GM23338 (cell line): ENCODE results near the gene ROS1. TPM values are rescaled to one million over a fixed set of nuclear protein-coding genes. Genes with fewer than 3 reads are reported as not detected.
A peak's percentile ranks its signal among the peaks of the same experiment; 100 is the strongest.

Experiments used
- ATAC-seq: fragments of 200-7000 bp; cut with Tn5 transposase; 3 replicates; pipeline ENCODE4 v1.9.1; 2020
- DNase-seq: peaks from one replicate; pipeline ENCODE4 v3.0.0-alpha.2; 2015; ENCODE audit warnings: low spot score
- H2AFZ ChIP-seq: fragments of 200-600 bp; sonication (generic); 2 replicates; pipeline ENCODE4 v1.8.0; 2016; ENCODE audit warnings: antibody characterized with exemption, mild to moderate bottlenecking, moderate library complexity
- H3F3A ChIP-seq: fragments of 200-600 bp; sonication (generic); replicated peaks from 2 replicates; pipeline ENCODE4 v1.8.0; 2017; ENCODE audit warnings: antibody characterized with exemption, mixed run types, low read depth
- H3K27ac ChIP-seq: fragments of 200-600 bp; sonication (generic); 2 replicates; pipeline ENCODE4 v1.6.1; 2016; ENCODE audit warnings: low read depth
- H3K27me3 ChIP-seq: fragments of 200-600 bp; sonication (generic); 2 replicates; pipeline ENCODE4 v1.8.0; 2016; ENCODE audit warnings: mild to moderate bottlenecking, mixed run types, moderate library complexity; ENCODE audit not compliant: insufficient read depth
- H3K36me3 ChIP-seq: fragments of 200-600 bp; sonication (generic); 2 replicates; pipeline ENCODE4 v1.8.0; 2016; ENCODE audit warnings: mild to moderate bottlenecking; ENCODE audit not compliant: insufficient read depth
- H3K4me1 ChIP-seq: fragments of 200-600 bp; sonication (generic); 2 replicates; pipeline ENCODE4 v1.8.0; 2016; ENCODE audit warnings: mild to moderate bottlenecking, moderate library complexity; ENCODE audit not compliant: insufficient read depth
- H3K4me2 ChIP-seq: fragments of 200-600 bp; sonication (generic); 2 replicates; pipeline ENCODE4 v1.7.1; 2017; ENCODE audit warnings: mixed run types
- H3K4me3 ChIP-seq: fragments of 200-600 bp; sonication (generic); 2 replicates; pipeline ENCODE4 v1.6.1; 2016; ENCODE audit warnings: mixed run types
- H3K79me2 ChIP-seq: fragments of 200-600 bp; sonication (generic); replicated peaks from 2 replicates; pipeline ENCODE4 v1.8.0; 2017; ENCODE audit warnings: mild to moderate bottlenecking; ENCODE audit not compliant: insufficient read depth
- H3K9me2 ChIP-seq: fragments of 200-600 bp; sonication (generic); 2 replicates; pipeline ENCODE4 v1.8.0; 2017; ENCODE audit not compliant: insufficient read depth
- H4K20me1 ChIP-seq: fragments of 200-600 bp; sonication (generic); replicated peaks from 2 replicates; pipeline ENCODE4 v1.8.0; 2017; ENCODE audit warnings: mild to moderate bottlenecking; ENCODE audit not compliant: insufficient read depth
- H3K27ac Mint-ChIP-seq: 2 replicates; pipeline ENCODE4 v1.8.0; 2020; ENCODE audit warnings: inconsistent platforms, mild to moderate bottlenecking, moderate library complexity, mixed read lengths
- H3K27me3 Mint-ChIP-seq: 3 replicates; pipeline ENCODE4 v1.8.0; 2022; ENCODE audit warnings: low read depth, mild to moderate bottlenecking, moderate library complexity, mixed read lengths, inconsistent platforms; ENCODE audit not compliant: insufficient read depth, poor library complexity
- H3K36me3 Mint-ChIP-seq: 3 replicates; pipeline ENCODE4 v1.8.0; 2021; ENCODE audit warnings: low read depth, mild to moderate bottlenecking, inconsistent platforms, moderate library complexity, mixed read lengths
- H3K4me1 Mint-ChIP-seq: 3 replicates; pipeline ENCODE4 v1.8.0; 2020; ENCODE audit warnings: mild to moderate bottlenecking, inconsistent platforms, mixed read lengths
- H3K4me3 Mint-ChIP-seq: 3 replicates; pipeline ENCODE4 v1.8.0; 2021; ENCODE audit warnings: moderate library complexity, mild to moderate bottlenecking, inconsistent platforms, mixed read lengths
- H3K9me3 Mint-ChIP-seq: 3 replicates; pipeline ENCODE4 v1.8.0; 2020; ENCODE audit warnings: moderate library complexity, mild to moderate bottlenecking, inconsistent platforms, mixed read lengths
- polyA plus RNA-seq: library from polyadenylated mRNA; unstranded; fragments of >200 nt; fragmentation: Nextera tagmentation; extraction: Ambion mirVana; gene quantifications from 2 replicates; pipeline ENCODE4 v1.2.1, GENCODE V29; 2016
- total RNA-seq: library from RNA; depleted of rRNA; stranded (reverse); fragments of >200 nt; shearing (Covaris generic); gene quantifications from 2 replicates; pipeline ENCODE4 v1.2.3, GENCODE V29; 2014
- TF ChIP-seq, protein P1 (sequence below): fragments of 250-450 bp; sonication (Bioruptor Pico); IDR thresholded peaks from 2 replicates; pipeline ENCODE4 v1.5.0; 2020; ENCODE audit warnings: mild to moderate bottlenecking, moderate library complexity
- TF ChIP-seq, protein P2 (sequence below), 2 experiments: fragments of 200-600 bp in 1 of 2; sonication (generic) in 1 of 2; conservative IDR thresholded peaks; 2 replicates each; pipeline versions ENCODE4 v1.5.1 to v1.6.1; 2016 to 2017; ENCODE audit warnings: antibody characterized with exemption in 2 of 2, low read depth in 2 of 2, mild to moderate bottlenecking in 2 of 2, moderate library complexity in 1 of 2
- TF ChIP-seq, protein P3 (sequence below): IDR thresholded peaks from 2 replicates; pipeline ENCODE4 v1.6.1; 2016; ENCODE audit warnings: antibody characterized with exemption

Gene ROS1
- total and polyA plus RNA-seq, 2 experiments from 2014 or later = not detected

DNA sequence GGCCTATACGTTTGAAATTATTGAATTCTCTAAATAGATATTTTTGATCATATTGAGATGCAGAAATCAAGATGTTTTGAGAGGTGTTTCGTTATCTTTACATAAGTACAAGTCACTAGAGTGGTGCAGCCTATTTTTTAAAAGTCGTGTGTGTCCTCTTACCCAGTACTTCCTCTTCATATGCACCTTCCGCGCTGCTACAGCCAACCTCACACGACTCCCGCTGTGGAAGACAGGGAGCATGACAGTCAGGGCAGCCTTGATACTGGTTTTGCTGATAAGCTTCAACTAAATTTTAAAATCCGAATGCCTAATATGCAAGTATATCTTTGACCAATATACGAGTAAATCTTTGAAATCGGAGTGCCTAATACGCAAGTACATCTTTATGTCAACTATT is 16.3 kb downstream of the ROS1 start (continued):
- TF ChIP-seq, protein P1, sequence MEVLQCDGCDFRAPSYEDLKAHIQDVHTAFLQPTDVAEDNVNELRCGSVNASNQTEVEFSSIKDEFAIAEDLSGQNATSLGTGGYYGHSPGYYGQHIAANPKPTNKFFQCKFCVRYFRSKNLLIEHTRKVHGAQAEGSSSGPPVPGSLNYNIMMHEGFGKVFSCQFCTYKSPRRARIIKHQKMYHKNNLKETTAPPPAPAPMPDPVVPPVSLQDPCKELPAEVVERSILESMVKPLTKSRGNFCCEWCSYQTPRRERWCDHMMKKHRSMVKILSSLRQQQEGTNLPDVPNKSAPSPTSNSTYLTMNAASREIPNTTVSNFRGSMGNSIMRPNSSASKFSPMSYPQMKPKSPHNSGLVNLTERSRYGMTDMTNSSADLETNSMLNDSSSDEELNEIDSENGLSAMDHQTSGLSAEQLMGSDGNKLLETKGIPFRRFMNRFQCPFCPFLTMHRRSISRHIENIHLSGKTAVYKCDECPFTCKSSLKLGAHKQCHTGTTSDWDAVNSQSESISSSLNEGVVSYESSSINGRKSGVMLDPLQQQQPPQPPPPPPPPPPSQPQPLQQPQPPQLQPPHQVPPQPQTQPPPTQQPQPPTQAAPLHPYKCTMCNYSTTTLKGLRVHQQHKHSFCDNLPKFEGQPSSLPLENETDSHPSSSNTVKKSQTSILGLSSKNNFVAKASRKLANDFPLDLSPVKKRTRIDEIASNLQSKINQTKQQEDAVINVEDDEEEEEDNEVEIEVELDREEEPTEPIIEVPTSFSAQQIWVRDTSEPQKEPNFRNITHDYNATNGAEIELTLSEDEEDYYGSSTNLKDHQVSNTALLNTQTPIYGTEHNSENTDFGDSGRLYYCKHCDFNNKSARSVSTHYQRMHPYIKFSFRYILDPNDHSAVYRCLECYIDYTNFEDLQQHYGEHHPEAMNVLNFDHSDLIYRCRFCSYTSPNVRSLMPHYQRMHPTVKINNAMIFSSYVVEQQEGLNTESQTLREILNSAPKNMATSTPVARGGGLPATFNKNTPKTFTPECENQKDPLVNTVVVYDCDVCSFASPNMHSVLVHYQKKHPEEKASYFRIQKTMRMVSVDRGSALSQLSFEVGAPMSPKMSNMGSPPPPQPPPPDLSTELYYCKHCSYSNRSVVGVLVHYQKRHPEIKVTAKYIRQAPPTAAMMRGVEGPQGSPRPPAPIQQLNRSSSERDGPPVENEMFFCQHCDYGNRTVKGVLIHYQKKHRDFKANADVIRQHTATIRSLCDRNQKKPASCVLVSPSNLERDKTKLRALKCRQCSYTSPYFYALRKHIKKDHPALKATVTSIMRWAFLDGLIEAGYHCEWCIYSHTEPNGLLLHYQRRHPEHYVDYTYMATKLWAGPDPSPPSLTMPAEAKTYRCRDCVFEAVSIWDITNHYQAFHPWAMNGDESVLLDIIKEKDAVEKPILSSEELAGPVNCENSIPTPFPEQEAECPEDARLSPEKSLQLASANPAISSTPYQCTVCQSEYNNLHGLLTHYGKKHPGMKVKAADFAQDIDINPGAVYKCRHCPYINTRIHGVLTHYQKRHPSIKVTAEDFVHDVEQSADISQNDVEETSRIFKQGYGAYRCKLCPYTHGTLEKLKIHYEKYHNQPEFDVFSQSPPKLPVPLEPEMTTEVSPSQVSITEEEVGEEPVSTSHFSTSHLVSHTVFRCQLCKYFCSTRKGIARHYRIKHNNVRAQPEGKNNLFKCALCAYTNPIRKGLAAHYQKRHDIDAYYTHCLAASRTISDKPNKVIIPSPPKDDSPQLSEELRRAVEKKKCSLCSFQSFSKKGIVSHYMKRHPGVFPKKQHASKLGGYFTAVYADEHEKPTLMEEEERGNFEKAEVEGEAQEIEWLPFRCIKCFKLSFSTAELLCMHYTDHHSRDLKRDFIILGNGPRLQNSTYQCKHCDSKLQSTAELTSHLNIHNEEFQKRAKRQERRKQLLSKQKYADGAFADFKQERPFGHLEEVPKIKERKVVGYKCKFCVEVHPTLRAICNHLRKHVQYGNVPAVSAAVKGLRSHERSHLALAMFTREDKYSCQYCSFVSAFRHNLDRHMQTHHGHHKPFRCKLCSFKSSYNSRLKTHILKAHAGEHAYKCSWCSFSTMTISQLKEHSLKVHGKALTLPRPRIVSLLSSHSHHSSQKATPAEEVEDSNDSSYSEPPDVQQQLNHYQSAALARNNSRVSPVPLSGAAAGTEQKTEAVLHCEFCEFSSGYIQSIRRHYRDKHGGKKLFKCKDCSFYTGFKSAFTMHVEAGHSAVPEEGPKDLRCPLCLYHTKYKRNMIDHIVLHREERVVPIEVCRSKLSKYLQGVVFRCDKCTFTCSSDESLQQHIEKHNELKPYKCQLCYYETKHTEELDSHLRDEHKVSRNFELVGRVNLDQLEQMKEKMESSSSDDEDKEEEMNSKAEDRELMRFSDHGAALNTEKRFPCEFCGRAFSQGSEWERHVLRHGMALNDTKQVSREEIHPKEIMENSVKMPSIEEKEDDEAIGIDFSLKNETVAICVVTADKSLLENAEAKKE (CRISPR knock-in tag) = no peak

DNA sequence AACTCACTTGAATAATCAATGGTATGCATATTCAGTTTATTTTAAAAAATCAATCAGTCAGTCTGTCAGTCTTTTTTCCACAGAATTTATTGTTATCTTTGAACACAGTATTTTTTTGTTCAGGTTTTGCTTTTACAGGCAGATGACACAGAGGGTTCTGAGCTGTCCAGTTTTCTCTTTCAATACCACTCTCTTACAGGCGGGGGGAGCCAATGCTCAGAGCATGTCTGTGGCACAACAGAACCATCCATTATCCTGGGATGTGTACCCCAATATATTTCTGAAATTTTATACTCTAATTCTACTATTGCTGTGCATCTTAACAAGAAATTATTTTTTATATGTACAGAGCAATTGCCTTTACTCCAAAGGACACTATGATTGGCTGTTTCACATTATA is 21.2 kb downstream of the ROS1 start:
- H3K36me3 ChIP-seq = no peaks in the 10 kb centered on the region
- H3F3A ChIP-seq = no peaks in the 10 kb centered on the region
- H3K9me2 ChIP-seq = no peaks in the 10 kb centered on the region
- H3K4me3 ChIP-seq = no peak overlapping the region
- Mint-ChIP-seq H3K27me3 (no peaks in the 10 kb centered on the region), H3K9me3 (no peaks in the 10 kb centered on the region), H3K4me3 (no peak overlapping the region), H3K4me1 (no peaks in the 10 kb centered on the region), H3K27ac (no peak overlapping the region), H3K36me3 (no peaks in the 10 kb centered on the region)
- no peaks in the 10 kb centered on the region for H3K4me1 ChIP-seq
- ATAC-seq (peak; percentile 73), DNase-seq (no peak)
- H4K20me1 ChIP-seq = no peaks in the 10 kb centered on the region
- H3K79me2 ChIP-seq = no peaks in the 10 kb centered on the region
- TF ChIP-seq, protein P2, sequence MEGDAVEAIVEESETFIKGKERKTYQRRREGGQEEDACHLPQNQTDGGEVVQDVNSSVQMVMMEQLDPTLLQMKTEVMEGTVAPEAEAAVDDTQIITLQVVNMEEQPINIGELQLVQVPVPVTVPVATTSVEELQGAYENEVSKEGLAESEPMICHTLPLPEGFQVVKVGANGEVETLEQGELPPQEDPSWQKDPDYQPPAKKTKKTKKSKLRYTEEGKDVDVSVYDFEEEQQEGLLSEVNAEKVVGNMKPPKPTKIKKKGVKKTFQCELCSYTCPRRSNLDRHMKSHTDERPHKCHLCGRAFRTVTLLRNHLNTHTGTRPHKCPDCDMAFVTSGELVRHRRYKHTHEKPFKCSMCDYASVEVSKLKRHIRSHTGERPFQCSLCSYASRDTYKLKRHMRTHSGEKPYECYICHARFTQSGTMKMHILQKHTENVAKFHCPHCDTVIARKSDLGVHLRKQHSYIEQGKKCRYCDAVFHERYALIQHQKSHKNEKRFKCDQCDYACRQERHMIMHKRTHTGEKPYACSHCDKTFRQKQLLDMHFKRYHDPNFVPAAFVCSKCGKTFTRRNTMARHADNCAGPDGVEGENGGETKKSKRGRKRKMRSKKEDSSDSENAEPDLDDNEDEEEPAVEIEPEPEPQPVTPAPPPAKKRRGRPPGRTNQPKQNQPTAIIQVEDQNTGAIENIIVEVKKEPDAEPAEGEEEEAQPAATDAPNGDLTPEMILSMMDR (conservative IDR thresholded peaks at IDR 0.05; ENCODE audit: low read depth in 2 of 2) = peak; percentile 26 to 47; a peak in 2 of 4 replicates
- TF ChIP-seq, protein P3, sequence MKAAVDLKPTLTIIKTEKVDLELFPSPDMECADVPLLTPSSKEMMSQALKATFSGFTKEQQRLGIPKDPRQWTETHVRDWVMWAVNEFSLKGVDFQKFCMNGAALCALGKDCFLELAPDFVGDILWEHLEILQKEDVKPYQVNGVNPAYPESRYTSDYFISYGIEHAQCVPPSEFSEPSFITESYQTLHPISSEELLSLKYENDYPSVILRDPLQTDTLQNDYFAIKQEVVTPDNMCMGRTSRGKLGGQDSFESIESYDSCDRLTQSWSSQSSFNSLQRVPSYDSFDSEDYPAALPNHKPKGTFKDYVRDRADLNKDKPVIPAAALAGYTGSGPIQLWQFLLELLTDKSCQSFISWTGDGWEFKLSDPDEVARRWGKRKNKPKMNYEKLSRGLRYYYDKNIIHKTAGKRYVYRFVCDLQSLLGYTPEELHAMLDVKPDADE = no peak
- H2AFZ ChIP-seq = no peak overlapping the region
- no peak overlapping the region for H3K27ac ChIP-seq
- H3K27me3 ChIP-seq = no peaks in the 10 kb centered on the region
- no peak overlapping the region for H3K4me2 ChIP-seq
